ENCODE measurements around the gene ATG9B. TPM values are rescaled to one million over a fixed set of nuclear protein-coding genes. Genes with fewer than 3 reads are reported as not detected.
A peak's percentile ranks its signal among the peaks of the same experiment; 100 is the strongest.
"Not testable (repeated sequence)": the region's sequence is repeated elsewhere in the genome, so short reads cannot be mapped to it uniquely, and the experiment has no call there.

The ATG9B gene
- total RNA-seq, 2 donors from 2014 or later = not detected

DNA sequence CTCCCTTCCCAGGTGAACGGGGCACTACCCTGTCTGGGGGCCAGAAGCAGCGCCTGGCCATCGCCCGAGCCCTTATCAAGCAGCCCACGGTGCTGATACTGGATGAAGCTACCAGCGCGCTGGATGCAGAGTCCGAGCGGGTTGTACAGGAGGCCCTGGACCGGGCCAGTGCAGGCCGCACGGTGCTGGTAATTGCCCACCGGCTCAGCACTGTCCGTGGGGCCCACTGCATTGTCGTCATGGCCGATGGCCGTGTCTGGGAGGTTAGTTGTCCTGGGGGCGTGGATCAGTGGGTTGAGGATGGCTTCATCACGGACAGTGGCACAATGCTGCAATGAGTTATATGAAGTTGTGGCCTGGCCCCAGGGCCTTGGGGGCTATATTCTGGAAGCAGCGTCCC lies 19.7 kb upstream of the ATG9B start:
- Histone ChIP-seq H3K36me3 (replicated peaks in 1 of 2; ENCODE audit: insufficient read depth in 1 of 2, low read depth in 2 of 2) (no peaks in the 10 kb centered on the region), H3K27ac (no peak overlapping the region), H3K9me3 (no peaks in the 10 kb centered on the region), H3K4me3 (no peak overlapping the region), H3K27me3 (no peaks in the 10 kb centered on the region), H3K4me1 (no peaks in the 10 kb centered on the region)
- WGBS, 2 donors = 92 to 93% methylated on average over 2 to 7 of the region's 20 CpGs
- no peak for ATAC-seq
- DNase-seq = no peak
- intact Hi-C loops (cut with DNase I) = no loop called here
- no peak for TF ChIP-seq CTCF (IDR thresholded peaks at IDR 0.05)
- TF ChIP-seq POLR2A (IDR thresholded peaks at IDR 0.05) = no peak

- DNase-seq; ATAC-seq; H3K4me3 ChIP-seq; H3K27ac ChIP-seq; H3K36me3 ChIP-seq (replicated peaks in 1 of 2; ENCODE audit: insufficient read depth in 1 of 2, low read depth in 2 of 2); intact Hi-C loops (cut with DNase I); H3K4me1 ChIP-seq; H3K9me3 ChIP-seq; H3K27me3 ChIP-seq: not testable (repeated sequence)
- 77 to 89% methylated on average over 10 of the region's 10 CpGs for WGBS, 2 donors
Observed at GRCh38 chr7:151043449-151043848, 19.2 kb upstream of the ATG9B start.

GRCh38 chr7:151040616-151041375 lies 16.5 kb upstream of the ATG9B start:
- no peak overlapping the region for H3K27ac ChIP-seq
- no peaks in the 10 kb centered on the region for H3K27me3 ChIP-seq
- ATAC-seq (no peak), DNase-seq (no peak)
- WGBS, 2 donors = 88 to 90% methylated on average over 9 to 30 of the region's 30 CpGs
- no peaks in the 10 kb centered on the region for H3K9me3 ChIP-seq
- no peak overlapping the region for H3K4me3 ChIP-seq
- no peaks in the 10 kb centered on the region for H3K4me1 ChIP-seq
- intact Hi-C loops (cut with DNase I) = no loop called here
- peaks cover 0 to 7% of the 10 kb centered on the region in 2 donors for H3K36me3 ChIP-seq (replicated peaks in 1 of 2; ENCODE audit: insufficient read depth in 1 of 2, low read depth in 2 of 2)
- no peak for TF ChIP-seq POLR2A (IDR thresholded peaks at IDR 0.05)
- no peak for TF ChIP-seq CTCF (IDR thresholded peaks at IDR 0.05)

DNA sequence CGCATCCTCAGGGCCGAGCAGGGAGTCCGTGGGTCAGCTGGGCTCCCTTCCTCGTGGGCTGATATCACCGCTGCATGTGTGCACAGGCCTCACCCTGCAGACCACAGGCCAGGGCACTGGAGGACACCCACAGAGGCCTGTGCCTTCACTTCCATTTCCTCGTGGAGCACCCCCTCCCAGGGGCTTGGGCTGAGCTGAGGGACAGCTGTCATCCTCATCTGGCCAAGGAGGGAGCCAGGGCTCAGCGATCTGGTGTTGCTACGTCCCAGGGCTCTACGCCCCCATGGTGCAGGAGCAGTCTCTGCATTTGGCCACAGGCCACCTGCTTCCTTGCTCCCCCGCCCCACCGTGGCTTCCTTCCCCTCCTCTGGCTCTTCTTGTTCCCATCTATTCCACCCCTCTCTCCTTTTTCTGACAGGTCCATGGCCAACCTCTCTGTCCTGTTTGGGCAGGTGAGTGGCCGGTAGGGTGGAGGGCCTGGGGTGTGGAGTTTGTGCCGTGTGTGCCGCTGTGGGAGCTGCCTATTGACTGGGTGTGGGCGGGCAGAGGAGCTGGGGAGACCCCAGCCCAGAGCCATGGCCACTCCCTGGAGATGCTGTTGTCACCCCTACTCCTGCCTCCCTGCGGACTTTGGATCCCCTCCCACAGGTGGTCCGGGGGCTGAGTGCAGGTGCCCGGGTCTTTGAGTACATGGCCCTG lies 15.7 kb upstream of the ATG9B start:
- no peak for TF ChIP-seq POLR2A (IDR thresholded peaks at IDR 0.05)
- TF ChIP-seq CTCF (IDR thresholded peaks at IDR 0.05) = no peak
- no peak for ATAC-seq
- peak overlapping the region in 1 of 4 donors; percentile 14 for H3K27ac ChIP-seq
- H3K9me3 ChIP-seq = no peaks in the 10 kb centered on the region
- H3K4me1 ChIP-seq = no peaks in the 10 kb centered on the region
- no peak for DNase-seq
- H3K4me3 ChIP-seq = no peak overlapping the region
- intact Hi-C loops (cut with DNase I) = no loop called here
- H3K36me3 ChIP-seq (replicated peaks in 1 of 2; ENCODE audit: insufficient read depth in 1 of 2, low read depth in 2 of 2) = peaks cover 0 to 11% of the 10 kb centered on the region in 2 donors
- H3K27me3 ChIP-seq = no peaks in the 10 kb centered on the region
- 69 to 82% methylated on average over 16 to 18 of the region's 18 CpGs for WGBS, 2 donors

DNA sequence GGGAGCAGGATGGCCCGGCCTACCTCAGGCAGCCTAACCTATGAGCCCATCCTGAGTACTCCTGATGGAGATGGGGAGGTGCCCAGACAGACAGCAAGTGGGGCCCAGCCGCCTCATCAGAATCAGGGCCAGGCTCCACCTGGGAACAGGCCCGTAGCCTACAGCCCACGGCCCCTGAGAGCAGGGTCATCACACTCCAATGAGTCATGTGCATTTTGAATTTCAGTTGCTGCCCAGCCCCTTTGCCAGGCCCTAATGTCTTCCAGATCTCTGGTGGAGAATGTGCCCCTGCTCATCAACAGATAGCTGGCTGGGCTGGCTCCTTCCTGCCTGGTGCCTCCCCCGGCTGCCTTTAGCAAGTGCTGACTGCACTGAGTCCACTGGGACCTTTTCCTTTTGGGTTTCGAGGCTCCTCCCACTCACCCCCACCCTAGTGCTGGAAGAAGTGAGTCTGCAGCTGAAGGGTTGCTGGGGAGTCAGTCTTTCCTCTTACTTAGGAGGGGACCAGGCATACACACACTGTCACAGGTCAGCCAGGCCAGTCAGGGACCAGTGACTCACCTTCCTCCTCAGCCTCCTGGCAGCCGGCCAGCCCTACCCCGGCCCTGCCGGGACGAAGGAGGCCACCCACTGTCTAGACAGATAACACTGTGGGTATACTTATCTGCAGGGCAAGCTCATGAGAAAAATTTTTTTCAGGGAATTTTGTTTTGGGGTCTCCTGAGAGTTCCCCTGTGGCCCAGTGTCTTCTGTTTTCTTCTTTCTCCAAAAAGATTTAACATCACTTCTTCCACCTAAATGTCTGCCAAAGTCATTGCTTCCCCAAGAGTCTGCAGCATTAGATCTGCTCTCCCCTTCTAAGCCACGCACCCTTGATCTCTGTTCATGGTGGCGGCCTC lies 14.9 kb upstream of the ATG9B start:
- H3K27ac ChIP-seq = peak overlapping the region in 1 of 4 donors; percentile 14
- H3K4me1 ChIP-seq = no peaks in the 10 kb centered on the region
- 55 to 71% methylated on average over 9 to 12 of the region's 12 CpGs for WGBS, 2 donors
- H3K9me3 ChIP-seq = no peaks in the 10 kb centered on the region
- H3K27me3 ChIP-seq = no peaks in the 10 kb centered on the region
- ATAC-seq = peak; percentile 59
- DNase-seq = peak; percentile 45 to 74 (median 64)
- H3K4me3 ChIP-seq = no peak overlapping the region
- peaks cover 0 to 13% of the 10 kb centered on the region in 2 donors for H3K36me3 ChIP-seq (replicated peaks in 1 of 2; ENCODE audit: insufficient read depth in 1 of 2, low read depth in 2 of 2)
- TF ChIP-seq CTCF (IDR thresholded peaks at IDR 0.05) (no peak), POLR2A (IDR thresholded peaks at IDR 0.05) (no peak)
- intact Hi-C loops (cut with DNase I) = no loop called here

Data from body of pancreas (tissue), 4 donors.